Body of pancreas (tissue), 4 donors: ENCODE data around the gene HNRNPA2B1. TPM values are rescaled to one million over a fixed set of nuclear protein-coding genes. Genes with fewer than 3 reads are reported as not detected.

Source experiments
- ATAC-seq: fragments of 150-250 bp; one replicate; pipeline ENCODE4 v1.9.1; 2016
- DNase-seq, 4 donors: peaks; one replicate each; pipeline ENCODE4 v3.0.0-alpha.2; 2019
- H3K27ac ChIP-seq, 4 donors: fragments of 200-600 bp; sonication (generic); 1 replicate in 3 of 4; 2 replicates in 1 of 4; pipeline versions ENCODE4 v1.5.1 to v1.6.1; 2016 to 2019; ENCODE audit warnings: mild to moderate bottlenecking in 1 of 4, mixed read lengths in 1 of 4, moderate library complexity in 1 of 4
- H3K27me3 ChIP-seq, 2 donors: fragments of 200-600 bp; sonication (generic); one replicate each; pipeline ENCODE4 v1.6.0; 2016; ENCODE audit warnings: mild to moderate bottlenecking in 1 of 2
- H3K36me3 ChIP-seq, 2 donors: fragments of 200-600 bp; sonication (generic); replicated peaks in 1 of 2; 2 replicates each; pipeline ENCODE4 v1.5.1; 2016; ENCODE audit warnings: low read depth in 2 of 2; ENCODE audit not compliant: insufficient read depth in 1 of 2
- H3K4me1 ChIP-seq: fragments of 200-600 bp; sonication (generic); one replicate; pipeline ENCODE4 v1.6.0; 2016
- H3K4me3 ChIP-seq, 2 donors: fragments of 200-600 bp; sonication (generic); 1 replicate in 1 of 2; 2 replicates in 1 of 2; pipeline ENCODE4 v1.5.1; 2016 to 2019
- H3K9me3 ChIP-seq, 3 donors: fragments of 200-600 bp; sonication (generic); 1 replicate in 2 of 3; 2 replicates in 1 of 3; pipeline ENCODE4 v1.5.1; 2016
- POLR2A ChIP-seq, 3 donors: fragments of 450-650 bp; IDR thresholded peaks; one replicate each; pipeline ENCODE4 v1.6.1; 2016; ENCODE audit warnings: antibody characterized with exemption in 3 of 3, mild to moderate bottlenecking in 2 of 3
- WGBS, 2 donors: methylation state at CpG; one replicate each; pipeline ENCODE4 v1.1.5; 2017; 5-methylcytosine and 5-hydroxymethylcytosine counted together
- intact Hi-C: fragments of 100-400 bp; cut with DNase I; formaldehyde crosslinking; loops from one replicate; pipeline ENCODE4 v1.15.1; 2023
- total RNA-seq, 2 donors: library from RNA; depleted of rRNA; stranded (reverse); fragments of >200 nt; gene quantifications; one replicate each; pipeline ENCODE4 v1.1.0, GENCODE V29; 2016
- TF ChIP-seq, protein P1 (sequence below), 7 experiments: fragments of 450-650 bp in 4 of 7; fragments of 200-600 bp in 3 of 7; sonication (generic) in 3 of 7; IDR thresholded peaks; one replicate each; pipeline ENCODE4 v1.5.1; 2016 to 2019; ENCODE audit warnings: antibody characterized with exemption in 7 of 7

Gene HNRNPA2B1
- total RNA-seq, 2 donors from 2014 or later = 158 to 306 TPM

DNA sequence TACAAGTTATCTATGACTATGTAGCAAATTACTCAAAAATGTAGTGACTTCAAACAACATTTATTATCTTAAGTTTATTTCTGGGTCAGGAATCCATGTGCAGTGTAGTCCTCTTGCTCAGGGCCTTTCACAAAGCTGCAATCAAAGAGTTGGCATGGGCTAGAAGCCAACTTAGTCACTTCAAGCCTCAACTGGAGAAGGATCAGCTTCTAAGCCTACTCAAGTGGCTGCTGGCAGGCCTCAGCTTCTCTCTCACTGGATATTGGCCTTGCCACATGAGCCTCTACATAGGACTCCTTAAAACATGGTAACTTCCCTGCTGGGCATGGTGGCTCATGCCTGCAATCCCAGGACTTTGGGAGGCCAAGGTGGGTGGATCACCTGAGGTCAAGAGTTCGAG lies 53.5 kb downstream of the HNRNPA2B1 start:
- WGBS, 2 donors = 90 to 100% methylated on average over 1 of the region's 1 CpG
- no peaks in the 10 kb centered on the region for H3K36me3 ChIP-seq
- no peaks in the 10 kb centered on the region for H3K4me1 ChIP-seq
- intact Hi-C loops = no loop called here
- no peak for ATAC-seq
- H3K27me3 ChIP-seq = no peaks in the 10 kb centered on the region
- no peak overlapping the region for H3K4me3 ChIP-seq
- TF ChIP-seq, protein P1, sequence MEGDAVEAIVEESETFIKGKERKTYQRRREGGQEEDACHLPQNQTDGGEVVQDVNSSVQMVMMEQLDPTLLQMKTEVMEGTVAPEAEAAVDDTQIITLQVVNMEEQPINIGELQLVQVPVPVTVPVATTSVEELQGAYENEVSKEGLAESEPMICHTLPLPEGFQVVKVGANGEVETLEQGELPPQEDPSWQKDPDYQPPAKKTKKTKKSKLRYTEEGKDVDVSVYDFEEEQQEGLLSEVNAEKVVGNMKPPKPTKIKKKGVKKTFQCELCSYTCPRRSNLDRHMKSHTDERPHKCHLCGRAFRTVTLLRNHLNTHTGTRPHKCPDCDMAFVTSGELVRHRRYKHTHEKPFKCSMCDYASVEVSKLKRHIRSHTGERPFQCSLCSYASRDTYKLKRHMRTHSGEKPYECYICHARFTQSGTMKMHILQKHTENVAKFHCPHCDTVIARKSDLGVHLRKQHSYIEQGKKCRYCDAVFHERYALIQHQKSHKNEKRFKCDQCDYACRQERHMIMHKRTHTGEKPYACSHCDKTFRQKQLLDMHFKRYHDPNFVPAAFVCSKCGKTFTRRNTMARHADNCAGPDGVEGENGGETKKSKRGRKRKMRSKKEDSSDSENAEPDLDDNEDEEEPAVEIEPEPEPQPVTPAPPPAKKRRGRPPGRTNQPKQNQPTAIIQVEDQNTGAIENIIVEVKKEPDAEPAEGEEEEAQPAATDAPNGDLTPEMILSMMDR (IDR thresholded peaks at IDR 0.05) = no peak
- TF ChIP-seq POLR2A (IDR thresholded peaks at IDR 0.05) = no peak
- H3K9me3 ChIP-seq = no peaks in the 10 kb centered on the region
- no peak for DNase-seq
- no peak overlapping the region for H3K27ac ChIP-seq

GRCh38 chr7:26145238-26145637 lies 55.3 kb downstream of the HNRNPA2B1 start:
- H3K4me3 ChIP-seq = no peak overlapping the region
- no peak for DNase-seq
- H3K9me3 ChIP-seq = no peaks in the 10 kb centered on the region
- no peaks in the 10 kb centered on the region for H3K4me1 ChIP-seq
- TF ChIP-seq, protein P1 (IDR thresholded peaks at IDR 0.05) = no peak
- no peak for TF ChIP-seq POLR2A (IDR thresholded peaks at IDR 0.05)
- no peaks in the 10 kb centered on the region for H3K36me3 ChIP-seq
- 74% methylated on average over 4 of the region's 4 CpGs for WGBS, 2 donors
- ATAC-seq = no peak
- H3K27me3 ChIP-seq = no peaks in the 10 kb centered on the region
- intact Hi-C loops = no loop called here
- no peak overlapping the region for H3K27ac ChIP-seq

DNA sequence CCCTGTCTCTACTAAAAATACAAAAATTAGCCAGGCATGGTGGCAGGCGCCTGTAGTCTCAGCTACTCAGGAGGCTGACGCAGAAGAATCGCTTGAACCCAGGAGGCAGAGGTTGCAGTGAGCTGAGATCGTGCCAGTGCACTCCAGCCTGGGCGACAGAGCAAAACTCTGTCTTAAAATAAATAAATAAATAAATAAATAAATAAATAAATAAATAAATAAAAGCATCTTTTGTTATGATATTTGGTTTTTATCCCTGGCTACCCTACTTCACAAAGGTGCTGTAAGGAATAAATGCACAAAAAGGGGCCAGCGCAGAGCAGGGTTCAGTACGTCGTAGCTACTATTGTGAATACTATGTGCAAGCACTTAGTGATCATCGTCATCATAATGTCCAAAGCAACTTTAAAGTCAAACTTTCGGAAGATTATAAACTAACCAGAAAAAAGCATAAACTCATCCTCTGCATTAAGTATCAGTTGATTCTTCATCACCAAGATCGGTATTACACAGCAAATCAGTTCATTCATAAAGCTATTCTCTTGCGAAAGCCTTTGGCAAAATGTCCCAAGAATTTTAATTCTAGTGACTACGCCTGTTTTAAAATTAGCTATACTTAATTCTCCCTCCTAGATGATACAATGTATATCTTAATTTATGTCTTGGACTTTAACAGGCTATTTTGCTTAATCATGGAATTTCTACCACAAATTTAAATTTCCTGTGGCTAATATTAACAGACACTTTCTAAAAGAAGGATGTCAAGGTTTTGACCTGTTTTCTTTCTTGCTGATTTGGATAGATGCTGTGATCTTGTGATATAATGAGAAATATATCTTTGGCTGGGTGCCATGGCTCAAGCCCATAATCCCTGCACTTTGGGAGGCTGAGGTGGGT lies 56.1 kb downstream of the HNRNPA2B1 start:
- no peaks in the 10 kb centered on the region for H3K9me3 ChIP-seq
- 86 to 88% methylated on average over 13 of the region's 13 CpGs for WGBS, 2 donors
- H3K27me3 ChIP-seq = no peaks in the 10 kb centered on the region
- H3K36me3 ChIP-seq = no peaks in the 10 kb centered on the region
- ATAC-seq (no peak), DNase-seq (no peak)
- H3K4me1 ChIP-seq = no peaks in the 10 kb centered on the region
- TF ChIP-seq, protein P1 (IDR thresholded peaks at IDR 0.05) = no peak
- TF ChIP-seq POLR2A (IDR thresholded peaks at IDR 0.05) = no peak
- H3K4me3 ChIP-seq = no peak overlapping the region
- intact Hi-C loops = no loop called here
- H3K27ac ChIP-seq = no peak overlapping the region

DNA sequence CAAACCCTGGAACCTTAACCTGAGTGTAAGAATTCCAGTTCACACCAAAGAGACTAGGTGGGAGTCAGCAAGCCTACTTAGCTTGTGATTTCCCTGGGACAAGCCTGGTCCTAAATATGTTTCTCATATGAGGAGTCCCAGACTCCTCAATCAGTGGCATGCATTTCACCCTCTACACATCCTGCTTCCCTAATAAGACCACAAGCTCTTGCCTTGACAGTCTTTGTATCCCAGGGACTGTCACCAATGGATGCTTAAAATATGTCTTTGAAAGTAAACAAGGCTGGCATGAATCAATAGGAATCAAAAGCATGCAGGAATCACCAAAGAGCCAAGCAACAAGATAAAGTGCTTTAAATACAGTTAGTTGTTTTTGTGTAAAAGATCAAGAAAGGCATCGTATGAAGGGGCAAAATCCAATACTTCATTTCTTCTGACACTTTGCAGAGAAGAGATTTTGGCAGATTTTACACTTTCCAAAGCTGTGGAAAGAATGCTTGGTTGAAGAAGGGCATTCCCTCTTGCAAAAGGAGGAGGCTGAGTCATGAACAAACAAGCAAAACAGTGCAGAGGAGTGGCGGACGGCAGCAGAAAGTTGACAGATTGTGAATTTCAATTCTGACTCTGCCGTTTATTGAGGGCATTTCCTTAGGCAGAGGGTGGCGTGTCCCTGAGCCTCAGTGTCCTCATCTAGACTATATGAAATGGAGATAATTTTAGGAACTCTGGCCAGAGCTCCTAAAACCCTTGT lies 57.1 kb downstream of the HNRNPA2B1 start:
- TF ChIP-seq, protein P1 (IDR thresholded peaks at IDR 0.05) = no peak
- TF ChIP-seq POLR2A (IDR thresholded peaks at IDR 0.05) = no peak
- intact Hi-C loops = no loop called here
- no peaks in the 10 kb centered on the region for H3K27me3 ChIP-seq
- no peak for ATAC-seq
- no peaks in the 10 kb centered on the region for H3K4me1 ChIP-seq
- no peaks in the 10 kb centered on the region for H3K9me3 ChIP-seq
- no peak overlapping the region for H3K4me3 ChIP-seq
- H3K27ac ChIP-seq = no peak overlapping the region
- 53 to 56% methylated on average over 5 of the region's 5 CpGs for WGBS, 2 donors
- no peak for DNase-seq
- no peaks in the 10 kb centered on the region for H3K36me3 ChIP-seq
